AG09319 (cell line): Measurements from ENCODE around the gene CAMTA1.

Experiments used
- DNase-seq: peaks from one replicate; pipeline ENCODE4 v3.0.0-alpha.2; 2010; ENCODE audit warnings: low read depth; ENCODE audit errors: extremely low read depth
- TF ChIP-seq, protein P1 (sequence below): IDR thresholded peaks from 2 replicates; pipeline ENCODE4 v1.5.1; 2011; ENCODE audit warnings: low read depth, mild to moderate bottlenecking, inconsistent platforms, low read length, moderate library complexity

The CAMTA1 gene

DNA sequence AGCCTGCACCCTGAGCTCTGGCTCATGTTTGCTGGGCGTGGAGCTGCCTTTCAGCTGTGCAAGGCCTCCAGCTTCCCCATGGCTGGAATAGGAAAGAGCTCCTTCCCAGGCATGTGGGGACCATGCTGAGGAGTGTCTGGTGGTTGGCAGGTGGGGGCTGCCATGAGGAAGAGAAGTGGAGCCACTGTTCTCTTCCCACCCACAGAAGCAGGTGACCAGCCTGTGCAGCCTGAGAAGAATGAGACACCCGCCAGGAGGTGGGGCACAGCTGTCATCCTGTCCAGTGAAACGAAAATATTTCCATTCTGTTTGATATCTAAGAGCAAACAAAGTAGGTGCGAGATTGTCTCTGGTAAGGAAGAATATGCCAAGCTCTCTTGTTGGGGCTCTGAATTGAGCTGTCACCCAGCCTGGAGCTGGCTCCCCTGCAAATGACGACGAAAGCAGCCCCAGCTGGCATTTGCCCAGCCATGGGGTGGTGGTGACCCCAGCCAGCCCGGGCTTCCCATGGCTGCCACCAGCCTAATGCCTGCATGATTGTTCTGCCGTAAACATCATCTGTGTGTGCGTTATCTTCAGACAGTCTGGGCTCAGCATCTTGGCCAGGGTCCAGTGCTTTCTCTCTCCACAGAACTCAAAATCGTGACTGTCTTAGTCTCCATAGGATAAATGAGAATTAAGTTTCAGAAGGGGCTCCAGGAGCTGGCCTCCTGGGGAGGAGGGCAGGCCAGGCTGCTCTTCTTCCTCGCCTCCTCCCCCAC is 556.1 kb downstream of the CAMTA1 start:
- no peak for DNase-seq
- TF ChIP-seq, protein P1, sequence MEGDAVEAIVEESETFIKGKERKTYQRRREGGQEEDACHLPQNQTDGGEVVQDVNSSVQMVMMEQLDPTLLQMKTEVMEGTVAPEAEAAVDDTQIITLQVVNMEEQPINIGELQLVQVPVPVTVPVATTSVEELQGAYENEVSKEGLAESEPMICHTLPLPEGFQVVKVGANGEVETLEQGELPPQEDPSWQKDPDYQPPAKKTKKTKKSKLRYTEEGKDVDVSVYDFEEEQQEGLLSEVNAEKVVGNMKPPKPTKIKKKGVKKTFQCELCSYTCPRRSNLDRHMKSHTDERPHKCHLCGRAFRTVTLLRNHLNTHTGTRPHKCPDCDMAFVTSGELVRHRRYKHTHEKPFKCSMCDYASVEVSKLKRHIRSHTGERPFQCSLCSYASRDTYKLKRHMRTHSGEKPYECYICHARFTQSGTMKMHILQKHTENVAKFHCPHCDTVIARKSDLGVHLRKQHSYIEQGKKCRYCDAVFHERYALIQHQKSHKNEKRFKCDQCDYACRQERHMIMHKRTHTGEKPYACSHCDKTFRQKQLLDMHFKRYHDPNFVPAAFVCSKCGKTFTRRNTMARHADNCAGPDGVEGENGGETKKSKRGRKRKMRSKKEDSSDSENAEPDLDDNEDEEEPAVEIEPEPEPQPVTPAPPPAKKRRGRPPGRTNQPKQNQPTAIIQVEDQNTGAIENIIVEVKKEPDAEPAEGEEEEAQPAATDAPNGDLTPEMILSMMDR, result no peak

DNA sequence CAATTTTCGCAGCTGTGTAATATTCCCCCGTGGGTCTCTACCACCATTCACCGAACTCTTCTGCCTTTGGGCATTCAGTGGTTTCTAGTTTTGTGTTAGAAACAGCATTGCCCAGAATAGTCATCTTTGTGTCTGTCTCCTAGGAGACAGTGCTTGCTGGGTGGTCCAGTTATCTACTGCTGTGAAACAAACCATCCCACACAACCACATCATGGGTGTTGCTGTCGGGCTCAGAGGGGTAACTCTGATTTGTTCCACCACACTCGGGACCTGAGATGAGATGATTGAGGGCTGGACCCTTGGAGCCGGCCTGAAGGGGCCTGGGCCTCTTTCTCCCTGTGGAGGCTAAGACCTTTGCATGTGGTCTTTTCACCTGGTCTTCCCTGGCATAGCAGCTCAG is 558.6 kb downstream of the CAMTA1 start:
- TF ChIP-seq, protein P1, result no peak
- DNase-seq, result no peak

DNA sequence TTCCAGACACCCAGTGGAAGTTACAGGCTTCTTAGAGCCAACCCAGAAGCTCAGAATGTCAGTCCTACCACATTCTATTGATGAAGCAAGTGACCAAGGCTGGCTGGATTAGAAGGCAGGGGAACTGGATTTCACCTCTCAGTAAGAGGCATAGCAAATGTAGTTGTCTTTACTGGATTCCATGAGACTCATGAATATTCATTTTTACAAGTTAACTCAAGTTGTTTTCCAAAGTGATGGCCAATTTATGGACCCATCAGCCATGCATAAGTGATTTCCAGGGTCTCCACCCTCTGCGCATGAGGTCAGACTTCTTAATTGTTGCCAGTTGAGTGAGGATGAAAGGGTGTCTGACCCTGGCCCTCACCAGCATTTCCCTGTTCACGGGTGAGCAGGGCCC is 559.0 kb downstream of the CAMTA1 start:
- no peak for DNase-seq
- TF ChIP-seq, protein P1, result no peak

DNA sequence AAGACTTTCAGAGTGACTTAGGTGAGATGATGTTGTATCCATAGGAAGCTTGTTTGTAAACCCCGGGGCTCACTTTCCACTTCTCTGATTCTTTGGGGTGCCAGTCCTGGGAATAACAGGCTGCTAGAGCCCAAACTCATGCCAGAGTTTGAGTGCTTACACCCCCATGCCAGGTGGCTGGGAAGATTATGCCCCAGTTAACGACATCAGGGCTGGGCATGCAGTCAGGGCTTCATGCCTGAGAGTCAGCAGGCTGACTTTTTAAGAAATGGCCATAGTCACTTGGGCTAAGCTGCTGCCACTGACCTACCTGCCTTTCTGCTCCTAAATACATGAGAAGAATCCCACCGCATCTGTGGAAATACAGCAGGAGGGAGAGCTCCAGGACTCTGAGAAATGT is 560.3 kb downstream of the CAMTA1 start:
- no peak for DNase-seq
- TF ChIP-seq, protein P1, result no peak

- TF ChIP-seq, protein P1, result no peak
- DNase-seq, result no peak
These were observed 560.9 kb downstream of the CAMTA1 start for GRCh38 chr1:7346070-7346596.

DNA sequence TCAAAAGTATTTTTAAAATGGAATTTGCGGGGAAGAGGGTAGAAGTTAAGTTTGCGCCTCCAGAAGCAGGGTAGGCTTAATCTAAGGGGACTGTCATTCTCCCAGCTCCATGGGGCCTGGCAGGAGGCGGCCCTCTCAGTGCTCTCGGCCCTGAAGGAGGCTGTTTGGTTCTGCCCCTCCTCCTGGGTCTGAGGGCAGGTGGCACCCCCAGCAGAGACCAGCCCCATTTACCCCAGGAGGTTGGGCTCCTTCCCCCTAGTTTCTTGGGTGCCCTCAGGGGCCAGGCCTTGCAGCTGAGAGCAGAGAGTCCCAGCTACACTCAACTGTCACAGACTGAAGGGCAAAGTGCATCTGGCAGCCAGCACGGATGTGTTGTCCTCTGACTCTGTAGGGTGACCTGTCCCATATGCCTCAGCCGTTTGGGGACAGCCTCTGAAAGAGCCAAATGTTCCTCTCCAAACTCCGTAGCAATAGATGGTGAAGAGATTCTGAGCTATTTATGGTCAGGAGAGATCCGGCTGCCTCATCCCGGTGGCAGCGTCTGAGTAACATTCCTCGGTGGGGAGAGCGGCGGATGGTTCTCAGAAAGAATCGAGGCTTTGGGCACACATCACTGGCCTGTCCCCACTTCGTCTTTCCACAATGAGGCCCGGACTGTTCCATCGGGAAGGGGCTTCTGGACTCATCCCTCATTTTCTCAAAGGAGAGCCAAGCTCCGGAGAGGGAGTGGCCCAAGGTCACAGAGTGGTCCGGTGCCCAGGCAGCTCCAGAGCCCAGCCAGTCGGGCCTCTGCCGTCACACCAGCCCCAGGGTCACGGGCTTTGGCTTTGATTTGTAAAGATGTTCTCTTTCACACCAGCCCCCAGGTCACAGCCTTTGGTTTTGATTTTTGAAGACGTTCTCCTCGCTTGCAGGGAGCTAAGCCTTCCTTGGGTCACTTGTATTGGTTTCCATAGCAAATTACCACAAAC is 561.6 kb downstream of the CAMTA1 start:
- no peak for DNase-seq
- TF ChIP-seq, protein P1, result no peak

GRCh38 chr1:7348073-7348472 is 562.8 kb downstream of the CAMTA1 start:
- TF ChIP-seq, protein P1, result no peak

More at GRCh38 chr1:7348073-7348472, 562.8 kb downstream of the CAMTA1 start:
- no peak for DNase-seq
